ENCODE data around the gene MYD88. TPM values are rescaled to one million over a fixed set of nuclear protein-coding genes. Genes with fewer than 3 reads are reported as not detected.

Gene MYD88
- total RNA-seq, 2 experiments from 2014 or later, result 29.3 to 31.8 TPM

- TF ChIP-seq CTCF (IDR thresholded peaks at IDR 0.05), result no peak
- peak overlapping the region; percentile 98 for H3K27ac Mint-ChIP-seq
- H3K27me3 Mint-ChIP-seq, result no peaks in the 10 kb centered on the region
- POLR2A ChIA-PET, result interaction anchor here (0.7 to 5.0 kb wide), 10 partner anchors 9 to 318 kb away, joined by 3 to 67 read pairs (median 4); partner anchors contain the start of genes OXSR1 and XYLB
- H3K4me1 Mint-ChIP-seq (ENCODE audit: low read depth), result peaks cover 56% of the 10 kb centered on the region
- ATAC-seq (peak; percentile 0), DNase-seq (peak; percentile 62)
- H3K4me3 Mint-ChIP-seq, result peak overlapping the region; percentile 92
- H3K9me3 Mint-ChIP-seq, result no peaks in the 10 kb centered on the region
- intact Hi-C loops (cut with micrococcal nuclease), result loop anchor here (2.0 to 10.0 kb wide), 2 partner anchors 27 to 207 kb away; partner anchors contain the start of genes OXSR1 and XYLB
- peaks cover 50% of the 10 kb centered on the region for H3K36me3 Mint-ChIP-seq (ENCODE audit: low read depth)
- CTCF ChIA-PET, result interaction anchor here (0.7 to 5.1 kb wide), 8 partner anchors 10 to 209 kb away, joined by 3 to 31 read pairs (median 4); partner anchors contain the start of genes OXSR1 and XYLB
These were observed 679 bp upstream of the MYD88 start for GRCh38 chr3:38137615-38138348.

GRCh38 chr3:38139191-38139590, 730 bp downstream of the MYD88 start:
- no peak for DNase-seq
- Mint-ChIP-seq H3K36me3 (ENCODE audit: low read depth) (peaks cover 37% of the 10 kb centered on the region), H3K4me1 (ENCODE audit: low read depth) (peaks cover 46% of the 10 kb centered on the region), H3K27ac (peak overlapping the region; percentile 98), H3K4me3 (peak overlapping the region; percentile 92), H3K9me3 (no peaks in the 10 kb centered on the region), H3K27me3 (no peaks in the 10 kb centered on the region)
- POLR2A ChIA-PET, result interaction anchor here (0.6 to 5.0 kb wide), 7 partner anchors 10 to 574 kb away, joined by 3 to 67 read pairs (median 4); partner anchors contain the start of genes OXSR1 and XYLB
- intact Hi-C loops (cut with micrococcal nuclease), result loop anchor here (10.0 kb wide), 1 partner anchor 206 kb away; the partner anchor contains the start of gene XYLB
- CTCF ChIA-PET, result interaction anchor here (1.1 to 5.1 kb wide), 3 partner anchors 9 to 38 kb away, joined by 3 to 31 read pairs (median 3); partner anchors contain the start of gene OXSR1
- no peak for TF ChIP-seq CTCF (IDR thresholded peaks at IDR 0.05)
- ATAC-seq, result no peak

- ChIA-PET POLR2A (interaction anchor here (0.6 to 5.0 kb wide), 5 partner anchors 9 to 573 kb away, joined by 3 to 67 read pairs (median 4); partner anchors contain the start of gene OXSR1), CTCF (interaction anchor here (1.1 to 5.1 kb wide), 4 partner anchors 13 to 38 kb away, joined by 3 to 31 read pairs (median 3); partner anchors contain the start of gene OXSR1)
- Mint-ChIP-seq H3K36me3 (ENCODE audit: low read depth) (peaks cover 36% of the 10 kb centered on the region), H3K4me1 (ENCODE audit: low read depth) (peaks cover 41% of the 10 kb centered on the region), H3K4me3 (peak overlapping the region; percentile 92), H3K27me3 (no peaks in the 10 kb centered on the region), H3K27ac (peak overlapping the region; percentile 98), H3K9me3 (no peaks in the 10 kb centered on the region)
- no peak for TF ChIP-seq CTCF (IDR thresholded peaks at IDR 0.05)
- no peak for ATAC-seq
- intact Hi-C loops (cut with micrococcal nuclease), result loop anchor here (10.0 kb wide), 1 partner anchor 205 kb away; the partner anchor contains the start of gene XYLB
- DNase-seq, result no peak
These were observed 1.2 kb downstream of the MYD88 start for GRCh38 chr3:38139652-38140051.

- intact Hi-C loops (cut with micrococcal nuclease), result no loop called here
- H3K4me3 Mint-ChIP-seq, result peak overlapping the region; percentile 92
- ChIA-PET POLR2A (interaction anchor here (2.3 to 5.0 kb wide), 2 partner anchors 14 to 24 kb away, joined by 16 to 67 read pairs; partner anchors contain the start of gene OXSR1), CTCF (interaction anchor here (1.2 to 5.1 kb wide), 3 partner anchors 12 to 24 kb away, joined by 3 to 31 read pairs (median 3); partner anchors contain the start of gene OXSR1)
- H3K4me1 Mint-ChIP-seq (ENCODE audit: low read depth), result peaks cover 32% of the 10 kb centered on the region
- no peaks in the 10 kb centered on the region for H3K27me3 Mint-ChIP-seq
- peaks cover 3% of the 10 kb centered on the region for H3K9me3 Mint-ChIP-seq
- no peak for TF ChIP-seq CTCF (IDR thresholded peaks at IDR 0.05)
- DNase-seq (no peak), ATAC-seq (no peak)
- H3K36me3 Mint-ChIP-seq (ENCODE audit: low read depth), result peaks cover 30% of the 10 kb centered on the region
- H3K27ac Mint-ChIP-seq, result peak overlapping the region; percentile 98
These were observed 2.1 kb downstream of the MYD88 start for GRCh38 chr3:38140326-38141172.
